ENCODE results near the gene RAB3IP.
"Not testable (repeated sequence)": the region's sequence is repeated elsewhere in the genome, so short reads cannot be mapped to it uniquely, and the experiment has no call there.

- TF ChIP-seq EP300, CTCF, POLR2A, POLR2AphosphoS5 (IDR thresholded peaks at IDR 0.05): not testable (repeated sequence)
Observed at GRCh38 chr12:69759581-69759980, 20.9 kb downstream of the RAB3IP start.
